GM18499 (cell line): ENCODE results near the gene RELB.

ENCODE experiments used
- ATAC-seq: cut with Tn5 transposase; IDR thresholded peaks from one replicate; pipeline ENCODE4 v1.9.1; 2021; ENCODE audit warnings: moderate number of reproducible peaks; ENCODE audit not compliant: insufficient read depth, unreplicated experiment

RELB gene

GRCh38 chr19:45076029-45076850 is 75.0 kb downstream of the RELB start, which contains the start of gene ZNF296:
Gene ZNF296, minus strand, starts transcription at chr19:45076478. Its CDS starts 105 bp downstream, at chr19:45076373.
- no peak for ATAC-seq

GRCh38 chr19:45076851-45077730 is 75.8 kb downstream of the RELB start:
- no peak for ATAC-seq

GRCh38 chr19:45078390-45079062 is 77.3 kb downstream of the RELB start:
- no peak for ATAC-seq

- no peak for ATAC-seq
Measured at GRCh38 chr19:45079063-45079910, 78.0 kb downstream of the RELB start, which contains the start of gene GEMIN7. Gene GEMIN7, plus strand, starts transcription at chr19:45079260. Its CDS starts 10,855 bp downstream, at chr19:45090115.

- no peak for ATAC-seq
Measured at GRCh38 chr19:45079911-45080370, 78.7 kb downstream of the RELB start.

- ATAC-seq, result no peak
Measured at GRCh38 chr19:45082170-45082569, 80.9 kb downstream of the RELB start.

GRCh38 chr19:45086480-45086879 is 85.2 kb downstream of the RELB start:
- no peak for ATAC-seq

- ATAC-seq, result no peak
Measured at GRCh38 chr19:45087531-45087930, 86.3 kb downstream of the RELB start.
